Transverse colon (tissue), 4 donors: Measurements from ENCODE around the gene LIFR. TPM values are rescaled to one million over a fixed set of nuclear protein-coding genes. Genes with fewer than 3 reads are reported as not detected.

Experiments
- DNase-seq: peaks from one replicate; pipeline ENCODE4 v3.0.0-alpha.2; 2019
- H3K27ac ChIP-seq, 4 donors: fragments of 200-600 bp; sonication (generic); 2 replicates each; pipeline ENCODE4 v1.5.1; 2016 to 2018; ENCODE audit warnings: inconsistent platforms in 4 of 4
- H3K27me3 ChIP-seq: fragments of 200-600 bp; sonication (generic); 2 replicates; pipeline ENCODE4 v1.5.1; 2017; ENCODE audit warnings: inconsistent platforms
- H3K36me3 ChIP-seq, 4 donors: fragments of 200-600 bp; sonication (generic); 2 replicates each; pipeline ENCODE4 v1.5.1; 2017 to 2019; ENCODE audit warnings: inconsistent platforms in 4 of 4
- H3K4me1 ChIP-seq, 4 donors: fragments of 200-600 bp; sonication (generic); 2 replicates each; pipeline ENCODE4 v1.5.1; 2017 to 2020; ENCODE audit warnings: inconsistent platforms in 4 of 4
- H3K4me3 ChIP-seq, 4 donors: fragments of 200-600 bp; sonication (generic); 1 replicate in 1 of 4; 2 replicates in 3 of 4; pipeline versions ENCODE4 v1.5.1 to v1.6.1; 2017 to 2019; ENCODE audit warnings: inconsistent platforms in 4 of 4
- H3K9me3 ChIP-seq, 2 donors: fragments of 200-600 bp; sonication (generic); 2 replicates each; pipeline ENCODE4 v1.5.1; 2017 to 2019; ENCODE audit warnings: inconsistent platforms in 2 of 2
- CTCF ChIP-seq, 5 experiments: fragments of 200-600 bp in 3 of 5; fragments of 450-650 bp in 2 of 5; sonication (generic) in 3 of 5; IDR thresholded peaks; 1 replicate in 2 of 5; 2 replicates in 3 of 5; pipeline ENCODE4 v1.5.1; 2016 to 2017; ENCODE audit warnings: antibody characterized with exemption in 5 of 5, inconsistent platforms in 3 of 5, mild to moderate bottlenecking in 2 of 5, moderate library complexity in 1 of 5
- EP300 ChIP-seq: sonication (generic); formaldehyde crosslinking; IDR thresholded peaks from one replicate; pipeline ENCODE4 v1.6.1; 2017; ENCODE audit warnings: antibody characterized with exemption, low read depth
- POLR2A ChIP-seq: fragments of 450-650 bp; IDR thresholded peaks from one replicate; pipeline ENCODE4 v1.6.1; 2016; ENCODE audit warnings: antibody characterized with exemption, mild to moderate bottlenecking, moderate library complexity
- POLR2AphosphoS5 ChIP-seq, 3 donors: sonication (generic); formaldehyde crosslinking; IDR thresholded peaks; one replicate each; pipeline ENCODE4 v1.6.1; 2016; ENCODE audit warnings: antibody characterized with exemption in 3 of 3
- WGBS, 2 donors: methylation state at CpG; one replicate each; pipeline ENCODE4 v1.1.5; 2018; ENCODE audit warnings: low coverage in 1 of 2; 5-methylcytosine and 5-hydroxymethylcytosine counted together
- in situ Hi-C, 4 donors: fragments of 200-750 bp; cut with MboI; loops; one replicate each; pipeline versions ENCODE4 v1.15.0 to v1.15.1; 2017; ENCODE audit warnings: low sequenced_read_pairs in 3 of 4, low pct_ligation_motif_present in 1 of 4, low pct_unique_long_range_greater_than_20kb in 1 of 4
- intact Hi-C: fragments of 100-400 bp; cut with DNase I; formaldehyde crosslinking; loops from one replicate; pipeline ENCODE4 v1.15.1; 2023; ENCODE audit warnings: low total_unique reads
- total RNA-seq, 4 donors: library from RNA; depleted of rRNA; stranded (reverse); fragments of >200 nt; gene quantifications; one replicate each; pipeline ENCODE4 v1.1.0, GENCODE V29; 2016

LIFR gene
- total RNA-seq, 4 donors from 2014 or later = 4.9 to 28.1 (median 12.8) TPM

- Histone ChIP-seq H3K27ac (no peak overlapping the region), H3K27me3 (no peaks in the 10 kb centered on the region), H3K4me3 (no peak overlapping the region), H3K4me1 (peaks cover 0 to 2% (median 0%) of the 10 kb centered on the region in 4 donors), H3K9me3 (no peaks in the 10 kb centered on the region), H3K36me3 (no peaks in the 10 kb centered on the region)
- TF ChIP-seq POLR2A (no peak), CTCF (IDR thresholded peaks at IDR 0.05) (no peak), EP300 (no peak), POLR2AphosphoS5 (IDR thresholded peaks at IDR 0.05) (no peak)
- in situ Hi-C loops (no loop called here), intact Hi-C loops (no loop called here)
- WGBS, 2 donors = 38 to 60% methylated on average over 2 to 4 of the region's 4 CpGs
- no peak for DNase-seq
Observed at GRCh38 chr5:38535248-38535750, 21.1 kb downstream of the LIFR start.

GRCh38 chr5:38534156-38534453 is 22.3 kb downstream of the LIFR start:
- TF ChIP-seq CTCF (IDR thresholded peaks at IDR 0.05) (no peak), EP300 (no peak), POLR2A (no peak), POLR2AphosphoS5 (IDR thresholded peaks at IDR 0.05) (no peak)
- Histone ChIP-seq H3K27me3 (no peaks in the 10 kb centered on the region), H3K9me3 (no peaks in the 10 kb centered on the region), H3K36me3 (no peaks in the 10 kb centered on the region), H3K27ac (no peak overlapping the region), H3K4me1 (peaks cover 0 to 2% (median 0%) of the 10 kb centered on the region in 4 donors), H3K4me3 (no peak overlapping the region)
- in situ Hi-C loops = no loop called here
- no peak for DNase-seq
- WGBS, 2 donors = 67 to 80% methylated on average over 1 of the region's 1 CpG
- intact Hi-C loops = no loop called here

GRCh38 chr5:38533286-38534155 is 22.9 kb downstream of the LIFR start:
- Histone ChIP-seq H3K27ac (no peak overlapping the region), H3K4me1 (peaks cover 0 to 2% (median 0%) of the 10 kb centered on the region in 4 donors), H3K27me3 (no peaks in the 10 kb centered on the region), H3K4me3 (no peak overlapping the region), H3K36me3 (no peaks in the 10 kb centered on the region), H3K9me3 (no peaks in the 10 kb centered on the region)
- intact Hi-C loops (no loop called here), in situ Hi-C loops (no loop called here)
- TF ChIP-seq CTCF (IDR thresholded peaks at IDR 0.05) (no peak), POLR2A (no peak), EP300 (no peak), POLR2AphosphoS5 (IDR thresholded peaks at IDR 0.05) (no peak)
- WGBS, 2 donors = 64 to 77% methylated on average over 7 to 8 of the region's 8 CpGs
- DNase-seq = no peak

- no peaks in the 10 kb centered on the region for H3K36me3 ChIP-seq
- H3K27me3 ChIP-seq = no peaks in the 10 kb centered on the region
- H3K9me3 ChIP-seq = no peaks in the 10 kb centered on the region
- intact Hi-C loops = no loop called here
- no peak for DNase-seq
- H3K4me1 ChIP-seq = peaks cover 0 to 2% (median 0%) of the 10 kb centered on the region in 4 donors
- TF ChIP-seq EP300 = no peak
- no peak for TF ChIP-seq CTCF (IDR thresholded peaks at IDR 0.05)
- TF ChIP-seq POLR2AphosphoS5 (IDR thresholded peaks at IDR 0.05) = no peak
- TF ChIP-seq POLR2A = no peak
- WGBS, 2 donors = 79 to 80% methylated on average over 1 to 9 of the region's 9 CpGs
- H3K4me3 ChIP-seq = no peak overlapping the region
- H3K27ac ChIP-seq = no peak overlapping the region
- in situ Hi-C loops = no loop called here
Observed at GRCh38 chr5:38532165-38532669, 24.2 kb downstream of the LIFR start.
